BE2C (cell line): ENCODE measurements around the gene TUFM.

ENCODE experiments used
- DNase-seq: peaks from one replicate; pipeline ENCODE4 v3.0.0-alpha.2; 2020
- H3K27me3 ChIP-seq: fragments of 250-450 bp; sonication (Bioruptor Pico); 2 replicates; pipeline ENCODE4 v1.5.1; 2020; ENCODE audit warnings: mild to moderate bottlenecking
- H3K36me3 ChIP-seq: fragments of 250-450 bp; sonication (Bioruptor Pico); 2 replicates; pipeline ENCODE4 v1.5.1; 2020; ENCODE audit warnings: mild to moderate bottlenecking
- H3K4me1 ChIP-seq: fragments of 250-450 bp; sonication (Bioruptor Pico); 2 replicates; pipeline ENCODE4 v1.5.1; 2020
- H3K4me3 ChIP-seq: 2 replicates; pipeline ENCODE4 v1.5.1; 2011; ENCODE audit warnings: low read depth, low read length
- H3K9me3 ChIP-seq: fragments of 250-450 bp; sonication (Bioruptor Pico); 2 replicates; pipeline ENCODE4 v1.5.1; 2020
- TF ChIP-seq, protein P1 (sequence below): IDR thresholded peaks from 2 replicates; pipeline ENCODE4 v1.5.1; 2012; ENCODE audit warnings: mild to moderate bottlenecking, low read depth, low read length

The TUFM gene

DNA sequence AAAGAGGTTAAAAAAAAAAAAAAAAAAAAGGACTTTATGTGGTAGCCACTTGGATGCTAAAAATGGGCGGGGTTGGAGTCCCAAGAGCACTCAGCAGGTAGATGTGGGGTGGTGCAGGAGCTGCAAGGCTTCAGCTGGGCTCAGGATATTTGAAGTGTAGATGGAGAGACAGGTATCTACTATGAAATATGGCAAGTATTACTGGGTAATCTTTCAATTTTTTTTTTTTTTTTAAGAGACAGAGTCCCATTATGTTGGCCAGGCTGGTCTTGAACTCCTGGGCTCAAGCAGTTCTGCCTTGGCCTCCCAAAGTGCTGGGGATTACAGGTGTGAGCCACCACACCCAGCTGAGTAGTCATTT, 7.6 kb downstream of the TUFM start:
- Histone ChIP-seq H3K9me3 (no peaks in the 10 kb centered on the region), H3K4me3 (no peak overlapping the region), H3K4me1 (no peaks in the 10 kb centered on the region), H3K36me3 (peaks cover 58% of the 10 kb centered on the region), H3K27me3 (no peaks in the 10 kb centered on the region)
- DNase-seq: no peak
- TF ChIP-seq, protein P1, sequence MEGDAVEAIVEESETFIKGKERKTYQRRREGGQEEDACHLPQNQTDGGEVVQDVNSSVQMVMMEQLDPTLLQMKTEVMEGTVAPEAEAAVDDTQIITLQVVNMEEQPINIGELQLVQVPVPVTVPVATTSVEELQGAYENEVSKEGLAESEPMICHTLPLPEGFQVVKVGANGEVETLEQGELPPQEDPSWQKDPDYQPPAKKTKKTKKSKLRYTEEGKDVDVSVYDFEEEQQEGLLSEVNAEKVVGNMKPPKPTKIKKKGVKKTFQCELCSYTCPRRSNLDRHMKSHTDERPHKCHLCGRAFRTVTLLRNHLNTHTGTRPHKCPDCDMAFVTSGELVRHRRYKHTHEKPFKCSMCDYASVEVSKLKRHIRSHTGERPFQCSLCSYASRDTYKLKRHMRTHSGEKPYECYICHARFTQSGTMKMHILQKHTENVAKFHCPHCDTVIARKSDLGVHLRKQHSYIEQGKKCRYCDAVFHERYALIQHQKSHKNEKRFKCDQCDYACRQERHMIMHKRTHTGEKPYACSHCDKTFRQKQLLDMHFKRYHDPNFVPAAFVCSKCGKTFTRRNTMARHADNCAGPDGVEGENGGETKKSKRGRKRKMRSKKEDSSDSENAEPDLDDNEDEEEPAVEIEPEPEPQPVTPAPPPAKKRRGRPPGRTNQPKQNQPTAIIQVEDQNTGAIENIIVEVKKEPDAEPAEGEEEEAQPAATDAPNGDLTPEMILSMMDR: no peak

DNA sequence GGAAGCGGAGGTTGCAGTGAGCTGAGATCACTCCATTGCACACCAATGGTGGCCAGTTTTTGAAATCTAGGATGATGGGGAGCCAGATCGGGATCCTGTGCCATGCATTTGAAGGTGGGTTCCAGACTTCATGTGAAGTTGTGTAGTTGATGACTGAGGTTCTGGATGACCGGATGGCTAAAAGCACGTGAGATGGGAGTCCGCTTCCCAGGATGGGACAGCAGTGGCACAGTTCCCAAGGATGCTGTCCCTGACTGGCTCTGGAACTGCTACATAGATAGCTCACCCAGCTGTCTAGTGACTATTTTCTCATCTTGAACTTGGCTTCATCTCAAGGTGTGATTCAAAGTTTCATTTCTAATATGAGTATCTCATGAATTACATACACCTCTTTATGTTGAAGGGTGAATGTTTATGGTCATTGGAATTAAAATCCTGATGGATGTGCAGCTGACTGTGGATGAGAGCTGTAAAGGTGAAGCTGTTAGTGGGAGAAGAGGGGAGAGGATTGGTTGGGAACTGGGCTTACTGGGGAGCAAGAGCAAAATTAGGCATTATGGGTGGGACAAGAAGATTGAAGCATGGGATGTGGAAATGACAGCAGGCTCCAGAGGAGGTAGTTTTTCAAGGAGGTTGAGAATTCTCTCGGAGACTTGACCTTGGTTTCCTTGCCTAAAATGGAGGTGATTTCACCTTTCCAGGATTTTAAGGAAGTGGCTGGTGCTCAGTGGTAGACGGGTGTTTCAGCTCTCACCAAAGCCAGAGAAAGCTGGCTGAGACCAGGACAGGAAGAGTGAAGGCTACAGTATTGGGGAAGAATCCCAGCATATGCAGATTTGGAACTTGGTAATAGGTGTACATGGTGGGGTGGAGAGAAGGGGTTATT, 8.2 kb downstream of the TUFM start:
- Histone ChIP-seq H3K4me3 (no peak overlapping the region), H3K27me3 (no peaks in the 10 kb centered on the region), H3K9me3 (no peaks in the 10 kb centered on the region), H3K4me1 (no peaks in the 10 kb centered on the region), H3K36me3 (peaks cover 58% of the 10 kb centered on the region)
- TF ChIP-seq, protein P1: no peak
- DNase-seq: no peak

DNA sequence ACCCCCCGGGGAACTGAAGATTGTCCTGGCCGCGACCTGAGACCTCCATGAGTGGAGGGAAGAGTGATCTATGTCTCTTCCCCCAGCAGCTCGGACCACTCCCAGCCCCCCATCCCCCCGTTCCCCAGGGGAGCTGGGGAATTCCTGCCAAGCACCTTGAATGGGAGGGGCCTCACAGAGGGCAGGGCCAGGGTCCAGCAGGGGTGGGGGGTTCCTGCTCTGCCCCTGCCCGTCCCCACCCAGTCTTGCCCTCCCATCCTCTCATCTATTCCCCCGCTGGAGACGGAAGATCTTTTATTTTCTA, 9.4 kb downstream of the TUFM start:
- TF ChIP-seq, protein P1: no peak
- no peaks in the 10 kb centered on the region for H3K9me3 ChIP-seq
- no peaks in the 10 kb centered on the region for H3K4me1 ChIP-seq
- no peak for DNase-seq
- peaks cover 59% of the 10 kb centered on the region for H3K36me3 ChIP-seq
- no peak overlapping the region for H3K4me3 ChIP-seq
- H3K27me3 ChIP-seq: no peaks in the 10 kb centered on the region

DNA sequence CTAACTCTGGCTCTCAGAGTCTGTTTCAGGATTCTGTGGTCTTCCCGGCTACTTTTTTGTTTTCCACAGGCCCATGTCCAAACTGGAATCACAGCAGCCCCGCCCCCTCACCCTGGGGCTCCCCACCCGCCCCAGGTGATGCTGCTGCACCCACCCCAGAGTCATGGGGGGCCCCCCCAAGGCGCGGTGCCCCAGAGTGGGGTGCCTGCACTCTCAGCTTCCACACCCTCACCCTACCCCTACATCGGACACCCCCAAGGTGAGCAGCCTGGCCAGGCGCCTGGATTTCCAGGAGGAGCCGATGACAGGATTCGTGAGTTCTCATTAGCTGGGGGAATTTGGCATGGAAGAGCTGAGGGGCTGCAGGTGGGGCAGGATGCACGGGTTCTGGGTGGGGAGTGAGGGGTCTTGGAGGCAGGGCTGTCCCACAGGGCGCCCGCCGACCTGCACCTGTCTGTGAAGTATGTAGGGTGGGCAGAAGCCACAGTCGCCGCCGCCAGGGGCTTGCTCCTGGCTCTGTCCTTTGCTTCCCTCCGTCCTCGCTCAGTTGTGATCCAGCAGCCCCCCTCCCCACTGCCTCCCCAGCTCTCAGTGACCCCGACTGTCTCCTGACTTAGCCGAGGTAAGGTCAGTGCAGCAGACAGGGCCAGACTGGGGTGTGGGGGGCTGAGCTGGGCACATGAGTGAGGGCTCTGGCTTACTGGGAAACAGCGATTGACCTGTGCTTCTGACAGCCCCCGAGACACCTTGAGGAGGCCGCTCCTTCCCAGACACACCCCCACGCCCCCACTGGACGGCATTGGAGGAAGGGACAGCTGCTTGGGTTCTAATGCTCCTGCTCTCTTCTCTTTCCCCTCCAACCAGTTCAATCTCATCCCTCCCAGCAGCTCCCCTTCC, 10.0 kb downstream of the TUFM start:
- Histone ChIP-seq H3K4me3 (no peak overlapping the region), H3K4me1 (no peaks in the 10 kb centered on the region), H3K9me3 (no peaks in the 10 kb centered on the region), H3K27me3 (no peaks in the 10 kb centered on the region), H3K36me3 (peaks cover 65% of the 10 kb centered on the region)
- TF ChIP-seq, protein P1: no peak
- DNase-seq: no peak

DNA sequence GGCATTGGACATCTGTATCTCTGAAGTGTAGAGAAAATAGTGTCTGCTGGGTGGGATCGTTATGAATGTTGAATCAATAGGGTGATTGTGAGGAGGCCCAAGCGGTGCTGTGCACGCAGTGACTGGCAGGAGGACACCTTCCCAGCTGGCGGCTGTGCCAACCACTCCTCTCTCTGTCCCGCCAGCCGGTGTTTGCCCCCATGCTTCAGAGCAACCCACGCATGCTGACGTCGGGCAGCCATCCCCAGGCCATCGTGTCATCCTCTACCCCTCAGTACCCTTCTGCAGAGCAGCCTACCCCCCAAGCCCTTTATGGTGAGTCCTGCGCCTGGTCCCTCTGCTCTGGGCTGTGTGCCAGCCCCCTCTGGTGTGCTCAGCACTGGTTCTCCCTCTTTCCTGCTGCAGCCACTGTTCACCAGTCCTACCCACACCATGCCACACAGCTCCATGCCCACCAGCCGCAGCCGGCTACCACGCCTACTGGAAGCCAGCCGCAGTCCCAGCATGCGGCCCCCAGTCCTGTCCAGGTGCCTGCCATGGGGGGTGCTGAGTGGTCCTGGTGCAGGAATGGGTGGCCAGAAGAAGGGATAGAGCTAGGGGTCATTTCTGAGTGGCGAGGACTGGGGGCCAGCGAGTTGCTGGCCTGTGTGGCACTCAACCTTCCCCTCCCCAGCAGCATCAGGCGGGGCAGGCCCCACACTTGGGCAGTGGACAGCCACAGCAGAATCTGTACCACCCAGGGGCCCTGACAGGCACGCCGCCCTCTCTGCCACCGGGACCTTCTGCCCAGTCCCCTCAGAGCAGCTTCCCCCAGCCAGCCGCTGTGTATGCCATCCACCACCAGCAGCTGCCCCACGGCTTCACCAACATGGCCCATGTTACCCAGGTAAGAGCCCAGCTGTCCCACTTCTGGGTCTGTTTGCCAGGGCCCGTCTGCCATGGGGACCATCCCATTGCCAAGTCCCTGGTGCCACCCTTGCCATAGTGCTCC, 11.0 kb downstream of the TUFM start:
- peaks cover 74% of the 10 kb centered on the region for H3K36me3 ChIP-seq
- TF ChIP-seq, protein P1: no peak
- no peaks in the 10 kb centered on the region for H3K27me3 ChIP-seq
- no peak overlapping the region for H3K4me3 ChIP-seq
- no peak for DNase-seq
- H3K9me3 ChIP-seq: no peaks in the 10 kb centered on the region
- no peaks in the 10 kb centered on the region for H3K4me1 ChIP-seq
